Measurements from ENCODE around the gene LDLRAP1. TPM values are rescaled to one million over a fixed set of nuclear protein-coding genes. Genes with fewer than 3 reads are reported as not detected.

The LDLRAP1 gene
- total RNA-seq, 1 donor from 2014 or later, result 8.6 TPM

DNA sequence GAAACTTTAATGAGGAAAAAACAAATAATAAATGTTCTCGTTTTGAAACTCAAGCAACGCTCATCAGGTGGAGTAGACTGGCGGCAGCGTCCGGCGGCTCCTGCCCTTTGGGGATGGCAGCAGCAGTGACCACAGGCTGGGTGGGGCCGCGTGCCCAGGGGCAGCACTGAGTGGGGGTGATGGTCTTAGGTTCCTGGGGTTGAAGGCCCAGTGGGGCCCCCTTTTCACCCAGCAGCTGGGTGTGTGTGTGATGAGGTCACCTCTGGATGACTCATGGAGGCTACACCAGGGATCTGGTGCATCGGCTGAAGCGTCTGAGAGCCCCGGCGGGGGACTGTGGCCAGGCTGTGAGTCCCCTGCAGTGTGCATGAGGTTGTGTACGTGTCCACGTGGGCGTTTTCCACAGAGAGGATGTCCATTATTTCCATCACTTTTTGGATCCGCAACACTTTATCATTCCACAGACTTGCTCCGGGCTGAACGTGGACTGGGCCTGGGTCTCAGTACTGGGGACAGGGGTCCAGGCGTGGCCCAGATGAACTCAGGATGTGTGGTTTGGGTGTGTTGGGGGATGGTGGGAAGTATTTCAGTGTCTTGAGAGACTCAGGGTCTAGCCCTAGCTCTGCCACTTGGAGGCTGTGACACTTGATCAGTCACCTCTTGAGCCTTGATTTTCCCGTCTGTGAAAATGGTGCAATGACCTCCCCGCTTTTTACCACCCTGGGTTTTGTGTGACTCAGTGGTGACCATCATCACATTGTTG, 25.6 kb downstream of the LDLRAP1 start:
- no peaks in the 10 kb centered on the region for H4K20me1 ChIP-seq (ENCODE audit: low read depth)
- H3K27ac Mint-ChIP-seq, result peak overlapping the region; percentile 74
- DNase-seq (ENCODE audit: low spot score), result no peak
- H3K4me1 Mint-ChIP-seq, result peaks cover 88% of the 10 kb centered on the region
- H3K4me3 ChIP-seq, result no peak overlapping the region
- no peak overlapping the region for H3K27ac ChIP-seq
- no peaks in the 10 kb centered on the region for H3K9me3 Mint-ChIP-seq
- no peak overlapping the region for H3K9ac ChIP-seq
- TF ChIP-seq CTCF (IDR thresholded peaks at IDR 0.05) (no peak), EZH2 (IDR thresholded peaks at IDR 0.05) (no peak), EZH2phosphoT487 (IDR thresholded peaks at IDR 0.05) (no peak)
- no peaks in the 10 kb centered on the region for H3K27me3 ChIP-seq
- no peak overlapping the region for H2AFZ ChIP-seq (replicated peaks)
- H3F3A ChIP-seq (ENCODE audit: low read depth), result peaks cover 4% of the 10 kb centered on the region
- H3K9me3 ChIP-seq (ENCODE audit: low read depth), result no peaks in the 10 kb centered on the region
- peak overlapping the region; percentile 61 for H3K4me3 Mint-ChIP-seq
- no peaks in the 10 kb centered on the region for H3K36me3 ChIP-seq
- peaks cover 11% of the 10 kb centered on the region for H3K27me3 Mint-ChIP-seq (ENCODE audit: insufficient read depth, low read depth)
- H3K4me1 ChIP-seq, result peaks cover 42% of the 10 kb centered on the region
- no peaks in the 10 kb centered on the region for H3K36me3 Mint-ChIP-seq
- no peaks in the 10 kb centered on the region for H3K79me2 ChIP-seq (ENCODE audit: low read depth)
- no peak overlapping the region for H3K4me2 ChIP-seq

- H3K9ac ChIP-seq, result no peak overlapping the region
- H3K9me3 ChIP-seq (ENCODE audit: low read depth), result no peaks in the 10 kb centered on the region
- H3K27me3 ChIP-seq, result no peaks in the 10 kb centered on the region
- TF ChIP-seq CTCF (IDR thresholded peaks at IDR 0.05) (no peak), EZH2phosphoT487 (IDR thresholded peaks at IDR 0.05) (no peak), EZH2 (IDR thresholded peaks at IDR 0.05) (no peak)
- H4K20me1 ChIP-seq (ENCODE audit: low read depth), result no peaks in the 10 kb centered on the region
- no peaks in the 10 kb centered on the region for H3K36me3 ChIP-seq
- Mint-ChIP-seq H3K9me3 (no peaks in the 10 kb centered on the region), H3K27me3 (ENCODE audit: insufficient read depth, low read depth) (peaks cover 9% of the 10 kb centered on the region), H3K4me1 (peaks cover 88% of the 10 kb centered on the region), H3K27ac (peak overlapping the region; percentile 58), H3K36me3 (no peaks in the 10 kb centered on the region), H3K4me3 (peak overlapping the region; percentile 61)
- peaks cover 4% of the 10 kb centered on the region for H3F3A ChIP-seq (ENCODE audit: low read depth)
- no peak overlapping the region for H3K4me3 ChIP-seq
- H3K4me1 ChIP-seq, result peaks cover 42% of the 10 kb centered on the region
- H3K4me2 ChIP-seq, result no peak overlapping the region
- H3K79me2 ChIP-seq (ENCODE audit: low read depth), result no peaks in the 10 kb centered on the region
- H2AFZ ChIP-seq (replicated peaks), result no peak overlapping the region
- H3K27ac ChIP-seq, result no peak overlapping the region
- DNase-seq (ENCODE audit: low spot score), result no peak
These were observed 26.4 kb downstream of the LDLRAP1 start for GRCh38 chr1:25569597-25570396.

DNA sequence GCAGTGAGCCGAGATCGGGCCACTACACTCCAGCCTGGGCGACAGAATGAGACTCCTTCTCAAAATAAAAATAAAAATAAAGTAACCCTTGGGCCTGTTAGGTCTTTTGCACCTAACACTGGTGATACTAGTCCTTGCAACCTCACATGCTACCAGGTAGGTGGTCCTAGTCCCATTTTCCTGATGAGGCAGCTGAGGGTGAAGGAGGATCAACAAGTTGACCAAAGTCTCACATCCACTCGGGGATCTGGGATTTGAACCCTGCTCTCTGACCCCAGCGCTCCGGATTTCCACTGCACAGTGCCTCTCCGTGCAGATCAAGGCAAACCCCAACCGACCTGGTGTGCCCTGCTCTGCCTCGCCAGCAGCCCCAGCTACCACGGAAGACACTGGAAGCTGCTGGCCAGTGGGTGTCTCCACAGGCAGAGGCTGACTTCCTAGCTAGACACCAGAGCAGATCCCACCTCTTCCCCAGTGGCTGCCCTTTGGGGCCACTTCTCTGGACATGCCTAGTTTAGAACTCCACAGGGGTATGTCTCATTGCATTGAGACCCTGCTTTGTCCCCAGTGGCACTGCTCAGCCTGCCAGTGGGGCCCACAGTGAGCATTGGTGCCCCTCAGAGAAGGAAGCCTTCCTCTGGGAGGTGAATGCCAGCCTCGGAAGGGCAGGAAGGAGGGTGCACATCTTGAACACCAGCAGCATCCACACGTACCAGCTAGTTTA, 27.6 kb downstream of the LDLRAP1 start:
- no peaks in the 10 kb centered on the region for H3K9me3 ChIP-seq (ENCODE audit: low read depth)
- H3K4me1 ChIP-seq, result peaks cover 30% of the 10 kb centered on the region
- H3K9ac ChIP-seq, result no peak overlapping the region
- no peaks in the 10 kb centered on the region for H3F3A ChIP-seq (ENCODE audit: low read depth)
- H3K27me3 Mint-ChIP-seq (ENCODE audit: insufficient read depth, low read depth), result peaks cover 9% of the 10 kb centered on the region
- no peak overlapping the region for H3K4me3 Mint-ChIP-seq
- no peaks in the 10 kb centered on the region for H4K20me1 ChIP-seq (ENCODE audit: low read depth)
- no peak overlapping the region for H3K4me3 ChIP-seq
- H3K4me1 Mint-ChIP-seq, result peaks cover 76% of the 10 kb centered on the region
- H3K27me3 ChIP-seq, result no peaks in the 10 kb centered on the region
- H3K27ac Mint-ChIP-seq, result no peak overlapping the region
- no peak overlapping the region for H3K4me2 ChIP-seq
- H3K27ac ChIP-seq, result no peak overlapping the region
- no peaks in the 10 kb centered on the region for H3K79me2 ChIP-seq (ENCODE audit: low read depth)
- no peak for DNase-seq (ENCODE audit: low spot score)
- no peaks in the 10 kb centered on the region for H3K9me3 Mint-ChIP-seq
- no peaks in the 10 kb centered on the region for H3K36me3 Mint-ChIP-seq
- TF ChIP-seq EZH2 (IDR thresholded peaks at IDR 0.05), result no peak
- TF ChIP-seq CTCF (IDR thresholded peaks at IDR 0.05), result no peak
- no peak for TF ChIP-seq EZH2phosphoT487 (IDR thresholded peaks at IDR 0.05)
- H2AFZ ChIP-seq (replicated peaks), result no peak overlapping the region
- no peaks in the 10 kb centered on the region for H3K36me3 ChIP-seq
